Stimulated activated CD4-positive, alpha-beta T cell treated with anti-CD3 and anti-CD28 coated beads, TNF-alpha, amount 100 ng/mL, for 48 hours (primary cell): ENCODE measurements around the gene WDR38.
A peak's percentile ranks its signal among the peaks of the same experiment; 100 is the strongest.

ENCODE experiments used
- DNase-seq, 3 donors: peaks; one replicate each; pipeline ENCODE4 v3.0.0-alpha.2; 2020; ENCODE audit warnings: low read depth in 3 of 3

Gene WDR38

GRCh38 chr9:124858330-124859046 is 5.2 kb downstream of the WDR38 start:
- no peak for DNase-seq

GRCh38 chr9:124859803-124860581 is 6.7 kb downstream of the WDR38 start:
- DNase-seq: no peak

GRCh38 chr9:124860582-124861341 is 7.5 kb downstream of the WDR38 start:
- DNase-seq: no peak

GRCh38 chr9:124861342-124862229 is 8.3 kb downstream of the WDR38 start, which contains the start of the genes ARPC5L and RPL35:
TSS of gene ARPC5L (plus strand) at chr9:124862130. CDS start at chr9:124869291, 7,161 bp downstream.
TSS of gene RPL35 (minus strand) at chr9:124861957. CDS start at chr9:124861912, 45 bp downstream.
- peak; percentile 91 to 96 (median 93) for DNase-seq

- DNase-seq: no peak
Measured at GRCh38 chr9:124863371-124863871, 10.2 kb downstream of the WDR38 start.

GRCh38 chr9:124868511-124869465 is 15.5 kb downstream of the WDR38 start:
- DNase-seq: peak; percentile 87 to 93 (median 88)

DNA sequence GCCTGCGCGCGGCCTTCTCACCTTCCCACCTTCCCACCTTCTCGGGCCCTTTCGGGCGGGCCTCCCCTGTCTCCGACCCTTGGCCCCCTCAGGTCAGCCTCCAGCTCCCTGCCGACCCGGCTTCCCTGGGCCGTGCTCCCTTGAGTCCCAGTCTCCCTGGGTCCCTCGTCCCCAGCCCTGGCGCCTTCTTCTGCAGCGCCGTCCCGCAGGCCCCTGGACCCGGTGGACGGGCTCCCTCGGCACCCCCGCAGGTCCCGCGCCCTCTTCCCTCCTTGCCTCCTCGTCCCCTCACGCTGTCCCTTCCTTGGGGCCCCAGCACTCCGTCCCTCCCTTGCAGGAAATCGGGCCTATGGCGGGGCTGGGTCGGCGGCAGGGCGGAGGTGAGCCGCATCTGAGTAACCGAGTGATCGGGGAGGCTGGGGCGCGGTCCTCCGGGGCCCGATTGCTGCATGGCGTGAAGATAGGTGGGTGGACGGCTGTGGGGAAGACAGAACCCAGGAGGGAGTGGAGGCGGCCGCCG is 16.3 kb downstream of the WDR38 start:
- no peak for DNase-seq

- peak; percentile 79 to 88 (median 84) for DNase-seq
Measured at GRCh38 chr9:124869986-124870560, 16.8 kb downstream of the WDR38 start.

DNA sequence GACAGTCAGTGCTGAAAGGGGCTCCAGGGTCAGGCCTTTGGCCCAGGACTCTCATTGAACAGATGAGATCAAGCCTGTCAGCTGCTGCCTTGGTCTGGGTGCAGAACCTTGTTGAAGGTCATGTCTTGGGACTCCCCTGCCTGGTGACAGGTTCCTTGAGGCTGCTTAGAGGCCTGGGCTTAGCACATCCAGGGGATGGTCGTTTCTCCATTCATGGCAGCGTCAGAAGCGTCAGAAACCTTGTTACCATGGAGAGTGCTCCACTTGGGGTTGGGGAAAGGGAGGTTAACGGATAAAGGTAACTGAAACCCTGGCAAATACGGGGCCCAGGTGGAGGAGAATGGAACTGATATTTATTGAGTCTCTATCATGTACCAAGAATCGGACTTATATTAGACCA is 17.5 kb downstream of the WDR38 start:
- no peak for DNase-seq

DNA sequence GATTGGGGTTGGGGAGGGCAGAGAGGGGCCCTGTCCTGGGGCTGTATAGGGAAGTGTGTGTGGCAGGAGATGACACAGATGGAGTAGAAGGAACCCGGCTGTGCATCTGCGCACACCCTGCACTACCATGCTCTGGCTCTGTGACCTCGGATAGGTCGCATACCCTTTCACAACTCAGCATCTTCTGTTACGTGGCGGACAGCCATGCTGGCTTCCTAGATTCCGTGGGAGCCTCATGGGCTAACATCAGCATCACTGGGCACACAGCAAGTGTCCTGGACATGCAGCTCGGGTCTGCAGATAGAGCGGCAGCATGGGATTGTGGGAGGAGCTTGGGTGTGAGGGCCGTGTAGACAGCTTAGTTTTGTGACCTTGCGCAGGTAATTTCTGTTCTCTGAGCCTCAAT is 17.9 kb downstream of the WDR38 start:
- DNase-seq: no peak

- DNase-seq: no peak
Measured at GRCh38 chr9:124873664-124874063, 20.4 kb downstream of the WDR38 start.

- DNase-seq: no peak
Measured at GRCh38 chr9:124875501-124875900, 22.2 kb downstream of the WDR38 start.

- DNase-seq: no peak
Measured at GRCh38 chr9:124877021-124877782, 23.9 kb downstream of the WDR38 start.

DNA sequence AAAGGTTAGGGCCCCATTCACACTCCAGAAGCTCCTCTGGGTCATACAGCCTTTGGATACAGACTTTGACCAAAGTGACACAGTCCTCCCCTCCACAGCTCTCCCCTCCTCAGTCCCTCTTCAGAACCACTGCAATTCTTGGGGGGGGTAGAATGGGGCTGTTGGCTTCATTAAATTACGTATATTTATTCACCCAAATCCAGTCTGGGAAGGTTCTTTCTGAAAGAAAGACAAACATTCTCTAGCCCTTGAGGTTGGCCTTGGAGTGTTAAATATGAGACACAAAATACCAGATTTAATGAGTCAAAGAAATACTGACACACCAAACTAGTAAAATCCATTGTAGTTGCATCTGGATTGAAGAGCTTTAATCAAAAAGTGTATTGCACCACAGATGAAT is 24.8 kb downstream of the WDR38 start:
- DNase-seq: no peak

GRCh38 chr9:124878518-124878917 is 25.3 kb downstream of the WDR38 start:
- DNase-seq: no peak

- DNase-seq: no peak
Measured at GRCh38 chr9:124879226-124879625, 26.0 kb downstream of the WDR38 start.

- DNase-seq: no peak
Measured at GRCh38 chr9:124880501-124880900, 27.2 kb downstream of the WDR38 start.

- DNase-seq: no peak
Measured at GRCh38 chr9:124881138-124881743, 28.0 kb downstream of the WDR38 start.
